Endothelial cell of umbilical vein (primary cell): ENCODE data around the gene KIF26B. TPM values are rescaled to one million over a fixed set of nuclear protein-coding genes. Genes with fewer than 3 reads are reported as not detected.

Source experiments
- BruUV-seq: library from RNA; stranded (reverse); fragments of 400-500 nt; replicated peaks from 2 replicates; lab custom pipeline; 2021; lab: Mats Ljungman, UMichigan
- CTCF ChIA-PET: fragments of 300-600, 350-600 bp; sonication (Branson Sonifier 250); formaldehyde crosslinking; loops from one replicate; lab custom pipeline; 2021; ENCODE audit warnings: antibody characterized with exemption, inconsistent platforms; lab: Charles Lee
- POLR2A ChIA-PET: fragments of 300-600, 350-600 bp; sonication (Branson Sonifier 250); formaldehyde crosslinking; loops from one replicate; lab custom pipeline; 2021; ENCODE audit warnings: antibody characterized with exemption, inconsistent platforms; lab: Charles Lee
- DNase-seq: peaks from one replicate; pipeline ENCODE4 v3.0.0-alpha.2; 2011; ENCODE audit warnings: low read depth, low spot score
- FAIRE-seq: peaks from 2 replicates; lab custom pipeline; 2011; peaks lifted over from hg19 to GRCh38; lab: Jason Lieb, UNC
- H2AFZ ChIP-seq: 2 replicates; pipeline ENCODE4 v1.6.0; 2012; ENCODE audit warnings: low read depth, low read length, control low read depth, inconsistent platforms
- H3K27ac ChIP-seq: 2 replicates; pipeline ENCODE4 v1.5.1; 2011; ENCODE audit warnings: low read depth, mild to moderate bottlenecking, control low read depth, low read length, moderate library complexity; ENCODE audit not compliant: insufficient read depth
- H3K27me3 ChIP-seq, 2 experiments: 2 replicates each; pipeline versions ENCODE4 v1.6.0 to v1.6.1; 2011; ENCODE audit warnings: low read length in 2 of 2, mixed read lengths in 1 of 2; ENCODE audit not compliant: control insufficient read depth in 2 of 2, insufficient read depth in 2 of 2
- H3K36me3 ChIP-seq, 2 experiments: 2 replicates in 1 of 2; 3 replicates in 1 of 2; pipeline ENCODE4 v1.5.1; 2011; ENCODE audit warnings: low read length in 2 of 2, mild to moderate bottlenecking in 1 of 2, moderate library complexity in 1 of 2; ENCODE audit not compliant: control insufficient read depth in 2 of 2, insufficient read depth in 2 of 2; ENCODE audit errors: extremely low read depth in 1 of 2
- H3K4me1 ChIP-seq: 3 replicates; pipeline ENCODE4 v1.5.1; 2011; ENCODE audit warnings: mild to moderate bottlenecking, low read length; ENCODE audit not compliant: control insufficient read depth, insufficient read depth; ENCODE audit errors: extremely low read depth
- H3K4me2 ChIP-seq: 2 replicates; pipeline ENCODE4 v1.6.1; 2011; ENCODE audit warnings: low read length, control low read depth, mixed read lengths; ENCODE audit not compliant: insufficient read depth
- H3K4me3 ChIP-seq, 3 experiments: fragments of 200-600 bp in 1 of 3; sonication (generic), shearing (Covaris generic) in 1 of 3; replicated peaks in 1 of 3; 2 replicates each; pipeline ENCODE4 v1.5.1; 2011 to 2016; ENCODE audit warnings: control low read depth in 3 of 3, low read length in 3 of 3, mild to moderate bottlenecking in 2 of 3, inconsistent platforms in 1 of 3, low read depth in 1 of 3, moderate library complexity in 1 of 3; ENCODE audit not compliant: insufficient read depth in 1 of 3
- H3K79me2 ChIP-seq: 2 replicates; pipeline ENCODE4 v1.6.0; 2012; ENCODE audit warnings: low read length, inconsistent platforms; ENCODE audit not compliant: control insufficient read depth, insufficient read depth
- H3K9ac ChIP-seq: replicated peaks from 2 replicates; pipeline ENCODE3; 2011; ENCODE audit warnings: low read length, control low read depth; ENCODE audit not compliant: insufficient read depth; ENCODE audit errors: extremely low read depth
- H3K9me1 ChIP-seq: replicated peaks from 3 replicates; pipeline ENCODE4 v1.6.0; 2011; ENCODE audit warnings: mild to moderate bottlenecking, low read length; ENCODE audit not compliant: control insufficient read depth, insufficient read depth; ENCODE audit errors: extremely low read depth
- H3K9me3 ChIP-seq: replicated peaks from 2 replicates; pipeline ENCODE4 v1.5.1; 2012; ENCODE audit warnings: low read length, inconsistent platforms; ENCODE audit not compliant: control insufficient read depth, insufficient read depth
- H4K20me1 ChIP-seq: replicated peaks from 2 replicates; pipeline ENCODE3; 2011; ENCODE audit warnings: mild to moderate bottlenecking, low read length; ENCODE audit not compliant: control insufficient read depth, insufficient read depth; ENCODE audit errors: extremely low read depth
- EZH2 ChIP-seq: IDR thresholded peaks from 2 replicates; pipeline ENCODE4 v1.6.1; 2012; ENCODE audit warnings: borderline replicate concordance, low read depth, mild to moderate bottlenecking, moderate library complexity, low read length, inconsistent platforms; ENCODE audit not compliant: severe bottlenecking
- FOS ChIP-seq: IDR thresholded peaks from 2 replicates; pipeline ENCODE4 v1.6.1; 2011; ENCODE audit warnings: mild to moderate bottlenecking, low read length, moderate library complexity, borderline replicate concordance; ENCODE audit not compliant: insufficient read depth
- GATA2 ChIP-seq: IDR thresholded peaks from 2 replicates; pipeline ENCODE4 v1.7.0; 2011; ENCODE audit warnings: low read depth, mild to moderate bottlenecking, moderate library complexity, mixed read lengths, low read length; ENCODE audit not compliant: insufficient read length, insufficient read depth
- JUN ChIP-seq: IDR thresholded peaks from 2 replicates; pipeline ENCODE4 v1.6.1; 2011; ENCODE audit warnings: borderline replicate concordance, low read depth; ENCODE audit not compliant: insufficient read length, insufficient read depth
- MYC ChIP-seq: IDR thresholded peaks from one replicate; pipeline ENCODE4 v1.6.1; 2011; ENCODE audit warnings: mild to moderate bottlenecking, low read depth, low read length
- POLR2A ChIP-seq: IDR thresholded peaks from 2 replicates; pipeline ENCODE4 v1.6.1; 2012; ENCODE audit warnings: low read depth, mild to moderate bottlenecking, control low read depth, low read length
- POLR2AphosphoS5 ChIP-seq: IDR thresholded peaks from 2 replicates; pipeline ENCODE4 v1.6.1; 2012; ENCODE audit warnings: low read depth, mild to moderate bottlenecking, control low read depth, low read length, moderate library complexity; ENCODE audit not compliant: insufficient read depth
- dilution Hi-C: fragments of 300-500 bp; cut with MboI; formaldehyde crosslinking; loops from one replicate; pipeline ENCODE4 v1.15.0; 2019; ENCODE audit warnings: low sequenced_read_pairs; ENCODE audit not compliant: extremely low pct_ligation_motif_present
- intact Hi-C: fragments of 100-400 bp; cut with micrococcal nuclease; formaldehyde crosslinking; loops from one replicate; pipeline ENCODE4 v1.10.0; 2022
- polyA plus RNA-seq, 4 experiments: library from polyadenylated mRNA; depleted of rRNA in 3 of 4; stranded (reverse) in 3 of 4; unstranded in 1 of 4; fragments of >200 nt; gene quantifications; 2 replicates each; pipeline versions ENCODE4 v1.2.1 to v1.2.3, GENCODE V29; 2011 to 2012; ENCODE audit warnings: missing spikeins in 1 of 4
- total RNA-seq: library from RNA; stranded (reverse); gene quantifications from 2 replicates; pipeline ENCODE4 v1.2.3, GENCODE V29; 2021
- TF ChIP-seq, protein P1 (sequence below), 2 donors: IDR thresholded peaks; 1 replicate in 1 of 2; 2 replicates in 1 of 2; pipeline ENCODE4 v1.5.1; 2011; ENCODE audit warnings: low read length in 2 of 2, mild to moderate bottlenecking in 2 of 2, moderate library complexity in 2 of 2, control low read depth in 1 of 2, inconsistent platforms in 1 of 2, low read depth in 1 of 2; ENCODE audit not compliant: insufficient read depth in 1 of 2; ENCODE audit errors: extremely low read depth in 1 of 2
- TF ChIP-seq, protein P2 (sequence below): IDR thresholded peaks from 2 replicates; pipeline ENCODE4 v1.6.1; 2011; ENCODE audit not compliant: insufficient read depth, insufficient read length

Gene KIF26B
- total and polyA plus RNA-seq, 2 donors (not counting 3 experiments of a cell fraction or from before 2014, with no cell fraction given) = 0.04 to 0.49 TPM

DNA sequence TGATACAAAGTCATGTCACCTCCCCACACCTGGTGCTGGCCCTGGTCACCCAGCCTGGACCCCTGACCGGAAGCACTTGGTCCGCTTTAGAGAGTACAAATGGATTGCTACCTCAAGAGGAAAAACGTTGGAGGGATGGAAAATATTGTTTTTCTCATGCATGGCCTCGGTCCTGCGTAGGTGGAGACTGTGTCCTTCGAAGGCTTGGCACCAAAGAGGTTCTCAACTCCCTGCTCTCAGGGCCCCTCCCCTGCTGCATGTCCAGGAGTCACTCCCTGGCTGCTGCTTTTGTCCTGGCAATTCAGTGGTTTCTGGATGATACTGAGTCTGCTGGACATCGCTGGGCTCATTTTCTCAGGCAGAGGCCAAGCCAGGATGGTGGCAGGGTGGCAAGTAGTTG is 529.8 kb downstream of the KIF26B start:
- H3K9ac ChIP-seq = no peak overlapping the region
- H3K27me3 ChIP-seq = no peaks in the 10 kb centered on the region
- BruUV-seq = no TSS peak
- no peaks in the 10 kb centered on the region for H3K79me2 ChIP-seq
- no peak overlapping the region for H3K4me2 ChIP-seq
- no peaks in the 10 kb centered on the region for H3K9me1 ChIP-seq
- H3K27ac ChIP-seq = no peak overlapping the region
- dilution Hi-C loops = no loop called here
- no peaks in the 10 kb centered on the region for H3K9me3 ChIP-seq
- no peak overlapping the region for H2AFZ ChIP-seq
- no peaks in the 10 kb centered on the region for H4K20me1 ChIP-seq
- TF ChIP-seq GATA2 = no peak
- no peak for TF ChIP-seq EZH2
- TF ChIP-seq, protein P1, sequence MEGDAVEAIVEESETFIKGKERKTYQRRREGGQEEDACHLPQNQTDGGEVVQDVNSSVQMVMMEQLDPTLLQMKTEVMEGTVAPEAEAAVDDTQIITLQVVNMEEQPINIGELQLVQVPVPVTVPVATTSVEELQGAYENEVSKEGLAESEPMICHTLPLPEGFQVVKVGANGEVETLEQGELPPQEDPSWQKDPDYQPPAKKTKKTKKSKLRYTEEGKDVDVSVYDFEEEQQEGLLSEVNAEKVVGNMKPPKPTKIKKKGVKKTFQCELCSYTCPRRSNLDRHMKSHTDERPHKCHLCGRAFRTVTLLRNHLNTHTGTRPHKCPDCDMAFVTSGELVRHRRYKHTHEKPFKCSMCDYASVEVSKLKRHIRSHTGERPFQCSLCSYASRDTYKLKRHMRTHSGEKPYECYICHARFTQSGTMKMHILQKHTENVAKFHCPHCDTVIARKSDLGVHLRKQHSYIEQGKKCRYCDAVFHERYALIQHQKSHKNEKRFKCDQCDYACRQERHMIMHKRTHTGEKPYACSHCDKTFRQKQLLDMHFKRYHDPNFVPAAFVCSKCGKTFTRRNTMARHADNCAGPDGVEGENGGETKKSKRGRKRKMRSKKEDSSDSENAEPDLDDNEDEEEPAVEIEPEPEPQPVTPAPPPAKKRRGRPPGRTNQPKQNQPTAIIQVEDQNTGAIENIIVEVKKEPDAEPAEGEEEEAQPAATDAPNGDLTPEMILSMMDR (IDR thresholded peaks at IDR 0.05; ENCODE audit: extremely low read depth in 1 of 2, insufficient read depth in 1 of 2, low read depth in 1 of 2, low read length in 2 of 2) = no peak
- no peak for TF ChIP-seq JUN
- TF ChIP-seq POLR2A = no peak
- TF ChIP-seq POLR2AphosphoS5 = no peak
- TF ChIP-seq, protein P2, sequence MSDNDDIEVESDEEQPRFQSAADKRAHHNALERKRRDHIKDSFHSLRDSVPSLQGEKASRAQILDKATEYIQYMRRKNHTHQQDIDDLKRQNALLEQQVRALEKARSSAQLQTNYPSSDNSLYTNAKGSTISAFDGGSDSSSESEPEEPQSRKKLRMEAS = no peak
- no peak for TF ChIP-seq FOS
- no peak for TF ChIP-seq MYC
- no peak for FAIRE-seq
- ChIA-PET CTCF (no interaction called here), POLR2A (no interaction called here)
- no peak overlapping the region for H3K4me3 ChIP-seq
- no peak for DNase-seq
- no peaks in the 10 kb centered on the region for H3K36me3 ChIP-seq
- intact Hi-C loops = no loop called here
- H3K4me1 ChIP-seq = no peaks in the 10 kb centered on the region
